ENCODE data around the gene NT5DC4. TPM values are rescaled to one million over a fixed set of nuclear protein-coding genes. Genes with fewer than 3 reads are reported as not detected.
A peak's percentile ranks its signal among the peaks of the same experiment; 100 is the strongest.

Gene NT5DC4
- total RNA-seq, 1 donor: not detected

- no peak overlapping the region for H3K4me3 ChIP-seq (ENCODE audit: low read depth, low read length)
- no peak for DNase-seq (ENCODE audit: low read depth)
- no peak for TF ChIP-seq CTCF (IDR thresholded peaks at IDR 0.05; ENCODE audit: insufficient read depth, low read length)
Measured at GRCh38 chr2:112708968-112709367, 11.9 kb upstream of the NT5DC4 start.

- DNase-seq (ENCODE audit: low read depth): no peak
- TF ChIP-seq CTCF (IDR thresholded peaks at IDR 0.05; ENCODE audit: insufficient read depth, low read length): no peak
- no peak overlapping the region for H3K4me3 ChIP-seq (ENCODE audit: low read depth, low read length)
Measured at GRCh38 chr2:112709703-112710102, 11.1 kb upstream of the NT5DC4 start.

GRCh38 chr2:112710956-112711750 lies 9.7 kb upstream of the NT5DC4 start:
- H3K4me3 ChIP-seq (ENCODE audit: low read depth, low read length): no peak overlapping the region
- no peak for TF ChIP-seq CTCF (IDR thresholded peaks at IDR 0.05; ENCODE audit: insufficient read depth, low read length)
- no peak for DNase-seq (ENCODE audit: low read depth)

DNA sequence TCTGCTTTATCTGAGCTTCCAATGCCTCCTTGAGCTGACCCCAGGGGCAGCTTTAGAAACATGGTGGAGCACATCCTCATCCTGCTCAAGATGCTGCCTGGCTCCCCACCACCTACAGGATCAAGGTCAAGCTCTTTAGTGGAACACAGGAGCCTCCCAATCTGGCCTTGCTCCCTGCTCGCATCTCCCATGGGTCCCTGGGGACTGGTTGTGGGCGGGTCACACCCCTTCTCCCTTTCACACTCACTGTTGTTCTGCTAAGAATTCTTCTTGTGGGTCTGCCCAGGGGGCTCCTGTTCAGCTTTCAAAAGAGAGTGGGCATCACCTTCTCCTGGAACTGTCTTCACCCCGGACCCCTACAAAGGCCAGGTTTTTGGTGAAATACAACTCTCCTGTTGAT lies 8.4 kb upstream of the NT5DC4 start:
- TF ChIP-seq CTCF (IDR thresholded peaks at IDR 0.05; ENCODE audit: insufficient read depth, low read length): no peak
- DNase-seq (ENCODE audit: low read depth): no peak
- no peak overlapping the region for H3K4me3 ChIP-seq (ENCODE audit: low read depth, low read length)

GRCh38 chr2:112712903-112713584 lies 7.8 kb upstream of the NT5DC4 start:
- TF ChIP-seq CTCF (IDR thresholded peaks at IDR 0.05; ENCODE audit: insufficient read depth, low read length): no peak
- H3K4me3 ChIP-seq (ENCODE audit: low read depth, low read length): no peak overlapping the region
- peak; percentile 20 for DNase-seq (ENCODE audit: low read depth)

DNA sequence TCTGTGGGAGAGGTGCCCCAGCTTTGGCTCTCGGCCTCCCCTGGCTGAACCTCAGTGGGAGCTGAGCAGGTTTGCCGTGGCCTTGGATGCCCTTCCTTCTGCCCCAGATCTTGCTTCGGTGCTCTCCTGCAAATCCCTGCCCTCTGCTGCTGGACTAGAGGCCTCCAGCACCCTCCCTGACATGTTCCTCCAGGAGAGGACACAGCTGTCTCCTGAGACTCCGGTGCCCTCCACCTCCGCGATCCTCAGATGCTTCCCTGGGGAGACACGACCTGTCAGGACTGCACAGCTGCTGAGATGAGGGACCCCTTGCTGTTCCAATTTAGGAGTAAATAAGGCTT lies 7.3 kb upstream of the NT5DC4 start:
- H3K4me3 ChIP-seq (ENCODE audit: low read depth, low read length): no peak overlapping the region
- TF ChIP-seq CTCF (IDR thresholded peaks at IDR 0.05; ENCODE audit: insufficient read depth, low read length): no peak
- DNase-seq (ENCODE audit: low read depth): no peak

Measured in fibroblast of the aortic adventitia (primary cell).